KMS-11 (cell line): ENCODE data around the gene WASL.

Source experiments
- H2AFZ ChIP-seq: fragments of 200-600 bp; sonication (generic); 2 replicates; pipeline ENCODE4 v1.6.1; 2016; ENCODE audit warnings: antibody characterized with exemption, mixed run types, low read depth
- H3K27ac ChIP-seq: fragments of 200-600 bp; sonication (generic); 2 replicates; pipeline ENCODE4 v1.6.1; 2016; ENCODE audit warnings: mild to moderate bottlenecking, mixed run types
- H3K27me3 ChIP-seq: fragments of 200-600 bp; sonication (generic); 2 replicates; pipeline ENCODE4 v1.6.1; 2017; ENCODE audit warnings: mild to moderate bottlenecking, low read depth, mixed run types, moderate library complexity; ENCODE audit not compliant: insufficient read depth
- H3K36me3 ChIP-seq: fragments of 200-600 bp; sonication (generic); 2 replicates; pipeline ENCODE4 v1.6.1; 2017; ENCODE audit warnings: mild to moderate bottlenecking, mixed run types; ENCODE audit not compliant: insufficient read depth
- H3K4me1 ChIP-seq: fragments of 200-600 bp; sonication (generic); 2 replicates; pipeline ENCODE4 v1.6.1; 2016; ENCODE audit warnings: mild to moderate bottlenecking, low read depth, mixed run types; ENCODE audit not compliant: poor library complexity, severe bottlenecking
- H3K4me2 ChIP-seq: fragments of 200-600 bp; sonication (generic); 2 replicates; pipeline ENCODE4 v1.7.0; 2016; ENCODE audit warnings: mild to moderate bottlenecking, mixed run types
- H3K4me3 ChIP-seq: fragments of 200-600 bp; sonication (generic); IDR thresholded peaks from 2 replicates; pipeline ENCODE4 v1.6.1; 2017; ENCODE audit warnings: low read depth, low read length, mixed read lengths; ENCODE audit not compliant: insufficient read depth
- H3K79me2 ChIP-seq: fragments of 200-600 bp; sonication (generic); 2 replicates; pipeline ENCODE4 v1.6.1; 2016; ENCODE audit warnings: low read depth, mixed run types; ENCODE audit not compliant: insufficient read depth
- H3K9ac ChIP-seq: fragments of 200-600 bp; sonication (generic); 2 replicates; pipeline ENCODE4 v1.6.1; 2016; ENCODE audit warnings: mild to moderate bottlenecking, mixed run types
- H4K20me1 ChIP-seq: fragments of 200-600 bp; sonication (generic); 2 replicates; pipeline ENCODE4 v1.6.1; 2016; ENCODE audit warnings: mild to moderate bottlenecking, mixed run types; ENCODE audit not compliant: insufficient read depth
- CTCF ChIP-seq: fragments of 200-600 bp; sonication (generic); conservative IDR thresholded peaks from 2 replicates; pipeline ENCODE4 v1.6.1; 2017; ENCODE audit warnings: low read depth, mild to moderate bottlenecking, antibody characterized with exemption, low read length, moderate library complexity, mixed read lengths

Gene WASL

GRCh38 chr7:123710683-123711082 lies 38.1 kb downstream of the WASL start:
- Histone ChIP-seq H3K4me3 (no peak overlapping the region), H3K9ac (no peak overlapping the region), H3K27ac (no peak overlapping the region), H3K27me3 (no peaks in the 10 kb centered on the region), H3K4me1 (peaks cover 29% of the 10 kb centered on the region), H2AFZ (no peak overlapping the region), H3K79me2 (no peaks in the 10 kb centered on the region; the same call in 1 of the 2 replicates), H3K36me3 (no peaks in the 10 kb centered on the region; the same call in 1 of the 2 replicates), H4K20me1 (0 out of 2 replicates have a peak, but pooled peaks cover 15% of the 10 kb centered on the region), H3K4me2 (no peak overlapping the region)
- TF ChIP-seq CTCF, result no peak

- Histone ChIP-seq H3K4me1 (peaks cover 29% of the 10 kb centered on the region), H3K4me2 (no peak overlapping the region), H3K9ac (no peak overlapping the region), H3K4me3 (no peak overlapping the region), H4K20me1 (0 out of 2 replicates have a peak, but pooled peaks cover 15% of the 10 kb centered on the region), H3K79me2 (no peaks in the 10 kb centered on the region; the same call in 1 of the 2 replicates), H2AFZ (no peak overlapping the region), H3K36me3 (no peaks in the 10 kb centered on the region; the same call in 1 of the 2 replicates), H3K27me3 (no peaks in the 10 kb centered on the region), H3K27ac (no peak overlapping the region)
- no peak for TF ChIP-seq CTCF
Observed at GRCh38 chr7:123709525-123709924, 39.3 kb downstream of the WASL start.

GRCh38 chr7:123705211-123705901 lies 43.4 kb downstream of the WASL start:
- H3K27ac ChIP-seq, result no peak overlapping the region
- H3K4me2 ChIP-seq, result no peak overlapping the region
- no peaks in the 10 kb centered on the region; the same call in 1 of the 2 replicates for H3K36me3 ChIP-seq
- H3K4me3 ChIP-seq, result no peak overlapping the region
- H3K79me2 ChIP-seq, result no peaks in the 10 kb centered on the region; the same call in 1 of the 2 replicates
- no peak overlapping the region for H3K9ac ChIP-seq
- H3K4me1 ChIP-seq, result peaks cover 3% of the 10 kb centered on the region
- no peak for TF ChIP-seq CTCF
- no peak overlapping the region for H2AFZ ChIP-seq
- H3K27me3 ChIP-seq, result no peaks in the 10 kb centered on the region
- no peaks in the 10 kb centered on the region for H4K20me1 ChIP-seq

- Histone ChIP-seq H3K79me2 (no peaks in the 10 kb centered on the region), H3K4me1 (no peaks in the 10 kb centered on the region), H3K27ac (no peak overlapping the region), H4K20me1 (no peaks in the 10 kb centered on the region), H2AFZ (no peak overlapping the region), H3K27me3 (no peaks in the 10 kb centered on the region), H3K9ac (no peak overlapping the region), H3K36me3 (peaks cover 10% of the 10 kb centered on the region; the same call in 1 of the 2 replicates), H3K4me2 (no peak overlapping the region), H3K4me3 (no peak overlapping the region)
- no peak for TF ChIP-seq CTCF
Observed at GRCh38 chr7:123695944-123696677, 52.7 kb downstream of the WASL start.
